ENCODE measurements around the gene ERI2.

DNA sequence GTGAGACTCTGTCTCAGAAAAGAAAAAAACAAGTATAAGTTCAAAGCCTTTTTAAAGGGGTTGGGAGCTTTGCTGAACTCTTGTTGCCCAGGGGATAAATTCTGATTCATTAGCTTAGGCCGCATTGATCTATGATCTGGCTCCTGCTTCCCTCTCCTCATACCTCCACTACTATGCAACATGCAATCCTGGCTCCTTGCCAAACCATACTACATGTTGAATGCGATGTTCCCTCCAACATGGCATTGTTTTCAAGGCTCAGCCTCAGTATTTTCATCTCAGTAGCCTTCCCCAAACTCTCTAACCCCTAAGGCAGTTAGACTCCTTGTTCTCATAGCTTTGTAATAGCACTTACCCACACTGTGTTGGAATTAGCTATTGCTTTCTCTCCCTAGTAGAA is 6.2 kb upstream of the ERI2 start:
- no peak for TF ChIP-seq TCF7L2 (IDR thresholded peaks at IDR 0.05; ENCODE audit: borderline replicate concordance, low read depth, low read length)
- TF ChIP-seq, protein P1, sequence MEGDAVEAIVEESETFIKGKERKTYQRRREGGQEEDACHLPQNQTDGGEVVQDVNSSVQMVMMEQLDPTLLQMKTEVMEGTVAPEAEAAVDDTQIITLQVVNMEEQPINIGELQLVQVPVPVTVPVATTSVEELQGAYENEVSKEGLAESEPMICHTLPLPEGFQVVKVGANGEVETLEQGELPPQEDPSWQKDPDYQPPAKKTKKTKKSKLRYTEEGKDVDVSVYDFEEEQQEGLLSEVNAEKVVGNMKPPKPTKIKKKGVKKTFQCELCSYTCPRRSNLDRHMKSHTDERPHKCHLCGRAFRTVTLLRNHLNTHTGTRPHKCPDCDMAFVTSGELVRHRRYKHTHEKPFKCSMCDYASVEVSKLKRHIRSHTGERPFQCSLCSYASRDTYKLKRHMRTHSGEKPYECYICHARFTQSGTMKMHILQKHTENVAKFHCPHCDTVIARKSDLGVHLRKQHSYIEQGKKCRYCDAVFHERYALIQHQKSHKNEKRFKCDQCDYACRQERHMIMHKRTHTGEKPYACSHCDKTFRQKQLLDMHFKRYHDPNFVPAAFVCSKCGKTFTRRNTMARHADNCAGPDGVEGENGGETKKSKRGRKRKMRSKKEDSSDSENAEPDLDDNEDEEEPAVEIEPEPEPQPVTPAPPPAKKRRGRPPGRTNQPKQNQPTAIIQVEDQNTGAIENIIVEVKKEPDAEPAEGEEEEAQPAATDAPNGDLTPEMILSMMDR (tag by site-specific recombination; IDR thresholded peaks at IDR 0.05): no peak
- TF ChIP-seq, protein P2, sequence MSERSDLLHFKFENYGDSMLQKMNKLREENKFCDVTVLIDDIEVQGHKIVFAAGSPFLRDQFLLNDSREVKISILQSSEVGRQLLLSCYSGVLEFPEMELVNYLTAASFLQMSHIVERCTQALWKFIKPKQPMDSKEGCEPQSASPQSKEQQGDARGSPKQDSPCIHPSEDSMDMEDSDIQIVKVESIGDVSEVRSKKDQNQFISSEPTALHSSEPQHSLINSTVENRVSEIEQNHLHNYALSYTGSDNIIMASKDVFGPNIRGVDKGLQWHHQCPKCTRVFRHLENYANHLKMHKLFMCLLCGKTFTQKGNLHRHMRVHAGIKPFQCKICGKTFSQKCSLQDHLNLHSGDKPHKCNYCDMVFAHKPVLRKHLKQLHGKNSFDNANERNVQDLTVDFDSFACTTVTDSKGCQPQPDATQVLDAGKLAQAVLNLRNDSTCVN (tag by site-specific recombination; optimal IDR thresholded peaks at IDR 0.05): no peak

Measured in HEK293 (cell line).